Anterior cingulate cortex (tissue), 58 donors: ENCODE measurements around the gene TSPOAP1.

Experiments
- DNase-seq, 58 donors: peaks; one replicate each; lab custom pipeline; 2025; lab: John Stamatoyannopoulos, UW

TSPOAP1 gene

GRCh38 chr17:58267347-58268324 lies 61.0 kb downstream of the TSPOAP1 start:
- DNase-seq, result no peak

DNA sequence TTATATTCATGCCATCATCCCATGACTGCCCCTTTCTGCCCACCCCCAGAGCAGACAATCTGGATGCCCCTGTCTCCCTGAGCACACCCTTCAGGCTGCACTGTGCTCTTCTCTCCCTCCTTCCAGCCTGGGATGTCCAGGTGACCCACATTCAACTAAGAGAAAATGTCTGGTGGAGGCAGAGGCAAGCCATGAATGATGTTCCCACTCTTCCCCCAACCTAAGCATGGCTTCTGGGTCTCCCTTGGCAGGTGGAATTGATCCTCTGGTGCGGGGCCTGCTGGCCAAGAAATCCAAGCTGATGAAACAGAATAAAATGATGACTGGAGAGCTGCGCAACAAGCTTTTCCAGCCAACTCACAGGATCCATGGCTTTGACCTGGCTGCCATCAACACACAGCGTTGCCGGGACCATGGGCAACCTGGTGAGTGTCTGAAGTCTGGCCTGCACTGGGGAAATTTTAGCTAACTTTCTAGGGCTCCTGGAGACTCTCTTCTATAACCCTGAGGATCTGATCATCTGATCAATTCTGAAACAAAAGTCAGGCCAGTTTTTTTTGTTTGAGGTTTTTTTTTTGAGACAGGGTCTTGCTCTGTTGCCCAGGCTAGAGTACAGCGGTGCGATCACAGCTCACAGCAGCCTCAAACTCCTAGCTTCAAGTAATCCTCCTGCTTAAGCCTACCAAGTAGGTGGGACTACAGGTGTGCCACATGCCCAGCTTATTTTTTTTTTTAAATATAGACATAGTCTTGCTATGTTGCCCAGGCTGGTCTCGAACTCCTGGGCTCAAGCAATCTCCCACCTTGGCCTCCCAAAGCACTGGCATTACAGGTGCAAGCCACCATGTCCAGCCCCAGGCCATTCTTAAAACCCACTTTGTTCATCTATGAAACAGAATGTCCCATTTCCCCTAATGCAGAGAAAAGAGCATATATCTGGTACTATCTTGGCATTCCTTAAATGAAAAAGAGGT lies 62.4 kb downstream of the TSPOAP1 start:
- no peak for DNase-seq

DNA sequence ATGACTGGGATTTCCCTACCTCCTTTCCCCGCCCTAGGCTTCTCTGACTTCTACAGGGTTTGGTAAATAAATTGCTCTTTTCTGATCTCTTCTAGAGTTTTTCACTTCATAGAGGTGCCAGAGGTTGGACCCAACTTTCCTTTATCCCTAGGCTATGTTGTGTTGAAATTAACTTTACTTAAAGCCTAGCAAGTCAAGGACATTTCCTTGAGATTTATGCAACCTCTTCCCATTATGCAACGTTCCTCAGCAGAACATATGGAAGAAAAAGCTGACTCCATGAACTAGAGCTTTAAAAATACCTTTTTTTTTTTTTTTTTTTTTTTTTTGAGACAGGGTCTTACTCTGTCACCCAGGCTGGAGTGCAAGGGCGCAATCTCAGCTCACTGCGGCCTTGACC lies 63.3 kb downstream of the TSPOAP1 start:
- DNase-seq, result no peak

- no peak for DNase-seq
Measured at GRCh38 chr17:58264407-58265103, 64.0 kb downstream of the TSPOAP1 start.

DNA sequence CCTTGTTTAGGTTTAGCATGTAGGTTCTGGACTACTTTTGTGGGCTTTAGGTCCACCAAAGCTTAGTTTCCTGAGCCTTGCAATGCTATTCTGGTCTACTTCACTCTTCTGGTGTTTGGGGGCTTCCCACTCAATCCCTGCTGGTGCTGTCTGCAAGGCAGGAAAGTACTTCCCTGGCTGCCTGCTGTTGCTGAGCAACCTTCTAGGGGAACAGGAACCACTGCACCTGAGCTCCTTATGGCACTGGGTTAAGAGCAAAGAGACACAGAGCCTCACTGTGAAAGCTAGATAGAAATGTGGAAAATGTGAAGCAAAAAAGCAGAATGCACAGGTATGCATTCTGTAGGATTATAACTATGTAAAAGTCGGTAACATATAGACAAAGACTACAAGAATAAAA lies 64.8 kb downstream of the TSPOAP1 start:
- no peak for DNase-seq

DNA sequence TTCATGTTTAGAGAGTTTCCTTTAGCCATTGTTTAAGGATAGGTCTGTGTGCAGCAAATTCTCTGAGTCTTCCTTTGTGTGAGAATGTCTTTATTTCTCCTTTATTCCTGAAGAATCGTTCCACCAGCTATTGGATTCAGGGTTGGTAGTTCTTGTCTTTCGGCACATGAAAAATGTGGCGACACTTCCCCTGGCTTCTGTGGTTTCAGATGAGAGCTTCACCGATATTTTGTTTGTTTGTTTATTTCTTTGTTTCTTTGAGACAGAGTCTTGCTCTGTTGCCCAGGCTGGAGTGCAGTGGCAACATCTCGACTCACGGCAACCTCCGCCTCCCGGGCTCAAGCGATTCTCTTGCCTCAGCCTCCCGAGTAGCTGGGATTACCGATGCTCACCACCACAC lies 66.4 kb downstream of the TSPOAP1 start:
- DNase-seq, result no peak

DNA sequence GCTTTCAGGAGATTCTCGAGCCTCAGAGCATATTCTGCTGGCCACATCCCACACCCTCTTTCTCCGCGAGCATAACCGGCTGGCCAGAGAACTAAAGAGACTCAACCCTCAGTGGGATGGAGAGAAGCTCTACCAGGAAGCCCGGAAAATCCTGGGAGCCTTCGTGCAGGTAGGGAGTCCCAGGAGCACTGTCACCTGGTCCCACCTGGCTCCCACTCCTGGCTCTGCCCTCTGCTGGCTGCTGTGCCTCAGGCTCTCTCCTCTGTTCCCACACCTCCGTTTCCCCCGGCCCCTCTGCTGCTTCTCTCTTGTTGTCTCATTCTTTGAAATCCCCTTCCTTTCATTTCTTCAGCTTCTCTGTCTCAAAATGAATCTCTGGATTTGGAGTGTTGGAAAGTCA lies 73.8 kb downstream of the TSPOAP1 start:
- no peak for DNase-seq

DNA sequence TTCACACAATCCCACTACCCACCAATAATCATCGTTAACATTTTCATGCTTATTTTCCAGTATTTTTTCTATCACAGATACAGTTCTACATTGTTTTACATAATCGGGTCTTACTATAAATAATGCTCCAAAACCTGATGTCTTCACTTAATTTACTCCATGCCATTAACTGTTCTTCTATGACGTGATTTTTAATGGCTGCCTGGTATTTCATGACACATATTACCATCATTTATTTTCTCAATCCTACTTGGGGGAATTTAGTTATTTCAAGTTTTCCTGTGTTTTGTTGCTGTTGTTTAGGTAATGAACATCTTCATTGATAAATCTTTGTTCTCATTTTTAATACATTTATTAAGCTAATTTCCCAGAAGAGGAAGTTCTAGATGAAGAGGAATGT lies 75.5 kb downstream of the TSPOAP1 start:
- DNase-seq, result no peak

GRCh38 chr17:58252141-58252540 lies 76.5 kb downstream of the TSPOAP1 start:
- DNase-seq, result no peak
